GM08714 (cell line): ENCODE data around the gene KCNA2.

Experiments used
- H3K4me3 ChIP-seq: fragments of 200-500 bp; sonication (Bioruptor generic); 2 replicates; pipeline ENCODE4 v1.5.1; 2014; ENCODE audit warnings: mild to moderate bottlenecking, low read length, inconsistent platforms
- ZNF274 ChIP-seq: IDR thresholded peaks from 2 replicates; pipeline ENCODE4 v1.6.1; 2012; ENCODE audit warnings: mild to moderate bottlenecking, low read depth, low read length

KCNA2 gene

DNA sequence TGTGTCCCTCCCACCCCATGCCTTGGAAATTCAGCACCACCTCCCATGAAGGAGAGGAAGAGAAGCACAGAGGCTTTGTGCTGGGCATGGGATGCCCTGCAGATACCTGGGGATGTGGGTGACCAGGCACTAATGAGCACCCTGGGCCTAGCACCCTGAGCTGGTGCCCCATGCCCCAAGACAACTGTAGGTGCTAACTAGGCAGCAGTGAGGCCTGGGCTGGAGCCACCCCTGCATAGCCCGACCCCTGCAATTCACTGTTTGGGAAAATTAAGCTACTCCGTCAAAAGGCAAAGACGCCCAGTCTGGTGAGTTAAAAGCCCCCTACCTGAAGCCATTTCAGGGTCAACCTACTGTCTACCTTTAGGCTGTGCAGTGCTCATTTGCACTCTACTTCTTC, 5.4 kb downstream of the KCNA2 start:
- H3K4me3 ChIP-seq: no peak overlapping the region
- TF ChIP-seq ZNF274: no peak

DNA sequence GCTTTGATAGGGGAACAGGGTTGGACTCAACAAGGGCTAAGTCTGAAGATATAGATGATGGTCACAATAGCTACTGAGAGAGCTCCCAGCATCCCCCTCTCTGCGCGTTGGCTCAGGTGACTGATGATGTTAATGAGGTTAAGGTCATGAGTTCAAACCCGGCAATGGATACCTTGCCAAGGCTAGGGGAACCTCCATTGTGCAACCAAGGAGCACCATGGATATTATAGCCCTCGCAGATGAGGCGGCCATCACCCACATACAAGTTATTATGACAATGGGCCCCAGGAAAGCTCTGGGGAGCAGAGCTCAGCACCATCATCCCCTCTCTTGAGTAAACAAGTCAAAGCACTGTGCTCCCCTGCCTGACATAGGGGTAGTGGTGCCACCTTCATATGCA, 8.2 kb downstream of the KCNA2 start:
- TF ChIP-seq ZNF274: no peak
- no peak overlapping the region for H3K4me3 ChIP-seq

DNA sequence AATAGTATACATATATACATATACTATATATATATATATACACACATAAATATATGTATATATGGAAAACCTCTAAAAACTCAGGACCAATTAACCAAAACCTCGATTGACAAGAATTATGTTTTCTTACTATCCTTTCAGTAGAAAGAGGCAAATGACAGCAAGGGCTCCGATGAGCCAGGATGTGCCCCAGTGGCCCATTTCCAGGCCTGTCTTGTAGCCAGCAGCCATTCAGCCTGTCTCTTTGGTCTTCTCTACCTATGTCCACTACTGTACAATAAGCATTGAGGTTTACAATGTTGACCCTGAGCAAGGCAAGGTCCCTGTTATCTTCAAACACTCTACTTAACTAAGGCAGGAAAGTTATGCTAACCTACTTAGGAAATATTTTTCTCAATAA, 9.8 kb downstream of the KCNA2 start:
- TF ChIP-seq ZNF274: no peak
- H3K4me3 ChIP-seq: no peak overlapping the region

DNA sequence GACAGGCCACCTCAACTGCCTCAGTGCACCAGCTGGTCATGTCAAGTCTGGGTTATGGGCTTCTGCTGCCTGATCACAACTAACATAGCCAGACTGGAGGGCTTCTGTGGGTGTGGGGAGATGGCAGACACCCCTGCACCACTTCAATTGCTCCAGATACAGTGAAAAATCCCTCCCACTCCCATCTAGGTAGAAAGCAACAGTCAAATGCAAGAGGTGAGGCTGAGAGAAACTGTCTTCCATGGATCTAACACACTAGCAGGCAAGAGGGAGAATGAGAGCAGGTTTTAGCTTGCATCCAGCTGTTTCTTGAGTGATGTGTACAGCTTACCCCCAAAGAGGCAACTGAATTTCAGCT, 10.8 kb downstream of the KCNA2 start:
- TF ChIP-seq ZNF274: no peak
- no peak overlapping the region for H3K4me3 ChIP-seq

DNA sequence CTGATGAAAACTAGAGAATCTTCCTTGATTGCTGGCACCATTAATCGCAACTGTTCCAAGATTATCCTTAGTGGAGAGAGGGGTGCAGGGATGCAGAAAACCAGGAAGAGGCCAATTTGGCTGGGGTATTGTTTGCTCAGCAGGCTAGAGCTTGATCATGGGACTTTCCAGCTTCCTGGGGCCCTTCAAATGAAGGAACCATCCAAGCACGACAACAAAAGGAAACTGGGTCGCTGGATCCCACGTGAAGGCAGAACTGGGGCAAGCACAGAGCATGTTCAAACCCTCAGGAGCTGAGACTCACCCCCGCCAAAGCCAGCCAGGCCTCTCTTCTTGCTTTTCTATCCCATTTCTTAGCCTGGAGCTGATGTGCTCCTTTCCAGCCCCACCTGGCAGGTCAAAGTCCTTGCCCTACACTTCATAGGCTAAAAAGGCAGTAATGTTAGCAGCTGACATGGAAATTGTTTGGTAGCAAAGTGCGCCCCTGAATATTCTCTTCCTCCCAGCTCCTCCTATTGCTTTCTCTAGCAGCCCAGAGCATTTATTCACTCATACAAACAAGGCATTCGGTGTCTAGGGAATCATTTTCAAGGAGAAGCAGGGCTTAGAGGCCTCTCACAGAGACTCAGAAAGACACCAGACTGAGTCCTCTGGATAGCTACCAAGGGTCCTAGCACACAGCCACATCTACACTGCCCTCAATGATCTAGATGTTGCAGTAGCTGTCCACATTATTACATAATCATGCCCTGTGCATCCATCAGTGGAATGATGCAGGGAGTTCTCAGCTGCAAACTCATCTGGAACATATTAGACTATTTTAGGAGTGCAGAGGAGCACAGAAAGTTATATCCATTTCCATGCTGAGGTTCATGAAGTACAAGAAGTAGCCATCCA, 11.5 kb downstream of the KCNA2 start:
- TF ChIP-seq ZNF274: no peak
- no peak overlapping the region for H3K4me3 ChIP-seq

DNA sequence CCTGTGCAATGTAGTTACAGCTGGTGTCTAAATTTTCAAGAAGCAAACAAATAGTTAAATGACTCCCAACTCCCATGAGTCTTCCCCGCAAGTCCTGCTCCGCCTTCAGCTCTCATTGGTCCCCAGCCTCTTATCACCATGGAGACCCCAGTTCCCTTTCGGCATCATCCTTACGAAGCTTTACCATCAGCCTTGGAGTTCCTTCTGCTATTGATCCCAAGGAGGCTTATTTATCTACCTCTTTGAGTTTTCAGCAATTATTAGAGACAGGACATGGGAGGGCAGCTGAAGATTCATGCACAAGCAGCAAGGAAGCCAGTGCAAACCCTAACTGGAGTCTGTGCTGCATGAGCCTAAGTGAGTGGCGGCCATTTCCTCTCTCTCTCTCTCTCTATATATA, 12.3 kb downstream of the KCNA2 start:
- H3K4me3 ChIP-seq: no peak overlapping the region
- no peak for TF ChIP-seq ZNF274

DNA sequence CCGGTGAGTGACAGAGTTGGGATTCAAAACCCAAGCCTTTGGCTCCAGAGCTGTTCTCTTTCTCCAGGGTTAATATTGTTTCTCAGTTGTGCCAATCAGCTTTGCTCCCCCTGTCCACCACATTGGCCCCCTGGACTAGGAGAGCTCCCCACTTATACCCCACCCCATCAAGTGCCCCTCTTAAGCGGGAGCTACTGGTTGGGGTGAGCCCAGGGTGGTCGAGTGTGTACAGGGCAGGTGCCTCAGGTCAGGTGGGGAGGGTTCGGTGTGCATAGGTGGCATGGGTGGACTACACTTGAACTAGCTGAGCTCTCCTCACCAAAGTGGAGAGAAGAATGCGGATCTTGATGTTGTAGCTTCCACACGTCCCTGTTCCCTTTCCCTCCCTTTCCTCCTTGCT, 14.2 kb downstream of the KCNA2 start:
- no peak for TF ChIP-seq ZNF274
- no peak overlapping the region for H3K4me3 ChIP-seq

DNA sequence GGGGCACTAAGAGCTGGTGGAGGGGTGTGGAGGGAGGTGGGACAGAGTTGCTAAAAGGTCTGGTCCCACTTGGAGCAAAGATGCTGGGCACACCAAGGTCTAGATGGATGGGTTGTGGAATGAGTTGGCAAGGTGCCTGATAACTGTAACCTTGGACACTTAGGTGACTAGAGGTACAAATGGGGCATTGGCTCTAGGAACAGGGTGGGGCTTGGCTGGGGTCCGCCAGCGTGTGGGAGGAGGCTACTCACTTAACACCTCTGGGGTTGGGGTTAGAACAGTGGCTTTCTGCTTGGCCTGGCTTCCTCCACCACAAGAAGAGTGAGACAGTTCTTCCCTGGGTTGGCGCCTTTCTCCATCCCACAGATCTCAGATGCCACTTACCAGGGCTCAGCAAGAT, 17.2 kb downstream of the KCNA2 start:
- no peak overlapping the region for H3K4me3 ChIP-seq
- no peak for TF ChIP-seq ZNF274

DNA sequence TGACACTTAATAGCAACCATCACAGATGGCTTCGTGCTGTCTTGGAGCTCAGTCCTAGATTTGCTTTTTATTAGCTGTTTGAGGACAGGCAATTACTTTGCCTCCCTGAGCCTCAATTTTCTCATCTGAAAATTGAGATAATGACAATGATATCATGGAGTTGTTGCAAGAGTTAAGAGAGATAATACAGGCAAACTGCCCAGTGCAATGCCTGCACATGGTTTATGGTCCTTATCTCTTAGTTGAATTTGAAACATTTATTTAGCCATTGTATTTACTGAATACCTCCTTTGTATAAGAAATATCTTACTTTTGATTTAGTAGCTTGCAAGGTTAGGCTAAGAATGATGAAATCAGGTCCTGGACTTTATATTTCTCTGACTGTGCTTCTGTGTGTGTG, 17.7 kb downstream of the KCNA2 start:
- TF ChIP-seq ZNF274: no peak
- H3K4me3 ChIP-seq: no peak overlapping the region

DNA sequence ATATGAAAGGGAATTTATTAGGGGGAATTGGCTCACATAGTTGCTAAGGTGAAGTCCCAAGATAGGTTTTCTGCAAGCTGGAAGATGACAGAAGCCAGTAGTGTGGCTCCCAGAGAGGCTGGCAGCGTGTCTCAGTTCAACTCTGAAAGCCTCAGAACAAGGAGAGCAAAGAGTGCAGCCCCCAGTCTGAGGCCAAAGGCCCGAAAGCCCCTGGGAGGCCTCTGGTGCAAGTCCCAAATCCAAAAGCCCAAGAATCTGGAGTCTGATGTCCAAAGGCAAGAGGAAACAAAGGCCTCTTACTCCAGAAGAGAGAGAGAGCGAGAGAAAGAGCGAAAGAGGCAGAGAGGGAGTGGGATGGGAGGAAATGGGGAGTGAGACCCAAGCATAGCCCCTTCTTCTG, 18.3 kb downstream of the KCNA2 start:
- TF ChIP-seq ZNF274: no peak

DNA sequence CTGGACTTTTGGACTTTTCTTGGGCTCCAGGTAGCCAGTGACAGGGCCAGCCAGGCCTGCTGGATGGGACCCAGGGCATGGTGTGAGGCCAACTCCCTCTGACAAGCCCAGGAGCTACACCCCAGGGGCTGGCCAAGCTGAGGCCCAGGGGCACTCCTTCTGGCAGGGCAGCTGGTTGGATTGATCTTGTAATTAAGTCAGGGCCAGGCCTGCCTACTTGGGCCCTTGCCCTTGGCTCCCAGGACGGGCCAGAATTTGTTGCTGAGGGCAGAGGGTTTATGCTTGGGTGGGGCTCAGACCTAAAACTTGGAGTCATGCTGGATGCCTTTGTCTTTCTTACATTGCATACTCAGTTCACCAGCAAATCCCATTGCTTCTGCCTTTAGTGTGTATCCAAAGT, 20.7 kb downstream of the KCNA2 start:
- H3K4me3 ChIP-seq: no peak overlapping the region
- TF ChIP-seq ZNF274: no peak

More for the DNA sequence above, 18.3 kb downstream of the KCNA2 start:
- H3K4me3 ChIP-seq: no peak overlapping the region

DNA sequence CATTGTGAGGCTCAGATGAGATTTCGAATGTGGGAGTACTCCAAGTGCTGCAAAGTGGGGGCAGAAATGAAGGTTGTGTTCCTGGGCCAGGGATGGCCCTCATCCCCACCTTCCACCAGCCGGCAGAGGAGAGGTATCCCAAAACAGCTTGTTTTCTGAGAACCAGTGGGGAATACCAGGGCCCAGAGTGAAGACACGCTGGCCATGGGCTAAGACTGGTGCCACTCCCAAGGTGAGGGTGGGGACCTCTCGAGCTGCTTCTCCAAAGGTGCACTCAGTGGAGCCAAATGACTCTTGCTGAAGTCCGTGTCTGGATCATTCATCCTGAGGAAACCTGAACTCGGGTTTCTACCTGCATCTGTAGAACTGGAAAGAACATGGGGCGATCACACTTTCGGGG, 22.1 kb downstream of the KCNA2 start:
- no peak for TF ChIP-seq ZNF274
- H3K4me3 ChIP-seq: no peak overlapping the region

DNA sequence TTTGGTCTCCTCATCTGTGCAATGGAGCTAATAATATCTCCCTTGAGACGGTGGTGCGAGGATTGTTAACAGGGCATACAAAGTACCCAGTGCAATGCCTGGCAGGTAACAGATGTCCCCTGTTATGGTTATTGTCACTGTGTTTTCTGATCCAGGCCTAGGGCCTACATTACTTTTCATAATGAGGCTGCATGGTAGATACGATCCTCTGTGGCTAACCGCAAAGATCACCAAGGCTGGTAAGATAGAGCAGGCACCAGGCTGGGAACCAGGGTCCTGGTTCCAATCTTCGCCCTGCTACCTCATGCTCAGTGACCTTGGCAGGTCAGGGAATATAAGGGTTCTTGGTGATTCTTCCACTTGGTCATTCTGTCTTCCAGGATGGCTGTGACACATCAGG, 22.7 kb downstream of the KCNA2 start:
- no peak overlapping the region for H3K4me3 ChIP-seq
- TF ChIP-seq ZNF274: no peak

DNA sequence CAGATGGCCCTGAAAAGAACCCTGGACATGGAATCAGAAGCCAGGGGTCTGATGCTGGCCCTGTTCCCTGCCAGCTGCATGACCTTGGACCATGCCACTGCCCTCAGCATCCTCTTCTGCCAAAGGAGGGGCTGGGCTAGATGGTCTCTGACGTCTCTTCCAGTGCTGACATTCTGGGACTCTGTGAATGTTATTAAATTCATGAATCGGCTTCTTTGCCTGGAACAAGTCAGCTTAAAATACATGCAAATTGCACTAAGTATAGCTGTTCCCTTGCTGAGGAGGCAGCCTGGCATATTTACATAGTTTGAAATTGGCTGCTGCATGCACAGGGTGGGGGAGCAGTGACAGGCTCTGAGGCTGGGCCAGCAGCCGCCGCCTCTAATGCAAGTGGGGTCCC, 23.8 kb downstream of the KCNA2 start:
- TF ChIP-seq ZNF274: no peak

DNA sequence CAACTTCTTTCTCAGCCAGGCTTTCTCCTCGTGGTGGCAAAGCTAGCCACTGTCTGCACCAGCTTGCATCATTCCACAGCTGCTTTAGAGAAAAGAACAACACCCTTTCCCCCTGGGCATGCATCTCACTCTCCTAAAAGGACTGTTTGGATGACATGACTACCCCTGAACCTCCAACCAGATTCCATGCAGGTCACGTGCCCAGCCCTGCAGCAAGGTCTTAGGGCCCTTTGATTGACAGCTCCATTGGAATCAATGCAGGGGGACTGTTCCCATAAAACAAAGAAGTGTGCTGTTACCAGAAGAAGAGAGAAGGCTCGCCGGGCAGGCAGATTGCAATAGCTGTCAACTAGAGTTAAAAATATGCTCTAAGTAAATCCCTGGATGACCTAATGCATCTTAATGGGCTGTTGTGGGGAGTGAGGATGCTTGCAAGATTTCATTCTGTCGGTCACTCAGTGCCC, 24.4 kb downstream of the KCNA2 start:
- no peak overlapping the region for H3K4me3 ChIP-seq
- no peak for TF ChIP-seq ZNF274

More for the DNA sequence above, 23.8 kb downstream of the KCNA2 start:
- no peak overlapping the region for H3K4me3 ChIP-seq

DNA sequence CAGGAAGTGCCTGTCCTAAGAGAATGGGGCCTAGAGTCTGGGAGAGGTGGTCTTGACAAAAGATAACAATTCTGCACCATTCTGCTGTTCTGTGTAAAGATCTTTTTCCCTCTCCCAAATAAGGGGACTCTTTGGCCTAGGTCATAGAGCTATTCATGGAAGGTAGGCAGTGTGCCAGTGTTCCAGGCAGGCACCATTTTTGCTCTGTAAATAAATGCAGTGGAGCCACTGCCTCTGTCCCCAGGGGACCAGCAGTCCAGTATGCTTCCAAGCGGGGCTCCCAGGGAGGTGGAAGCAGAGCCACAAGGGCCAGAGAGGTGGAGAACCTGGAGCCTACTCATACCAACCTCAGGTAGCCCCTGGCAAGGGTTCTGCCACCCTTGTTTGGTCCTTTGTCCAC, 25.9 kb downstream of the KCNA2 start:
- H3K4me3 ChIP-seq: no peak overlapping the region
- no peak for TF ChIP-seq ZNF274
